SW 1271 (cell line): ENCODE results near the gene SUMO3.

Experiments used
- DNase-seq, 2 experiments: peaks; one replicate each; lab custom pipeline; 2025; lab: John Stamatoyannopoulos, UW

Gene SUMO3

DNA sequence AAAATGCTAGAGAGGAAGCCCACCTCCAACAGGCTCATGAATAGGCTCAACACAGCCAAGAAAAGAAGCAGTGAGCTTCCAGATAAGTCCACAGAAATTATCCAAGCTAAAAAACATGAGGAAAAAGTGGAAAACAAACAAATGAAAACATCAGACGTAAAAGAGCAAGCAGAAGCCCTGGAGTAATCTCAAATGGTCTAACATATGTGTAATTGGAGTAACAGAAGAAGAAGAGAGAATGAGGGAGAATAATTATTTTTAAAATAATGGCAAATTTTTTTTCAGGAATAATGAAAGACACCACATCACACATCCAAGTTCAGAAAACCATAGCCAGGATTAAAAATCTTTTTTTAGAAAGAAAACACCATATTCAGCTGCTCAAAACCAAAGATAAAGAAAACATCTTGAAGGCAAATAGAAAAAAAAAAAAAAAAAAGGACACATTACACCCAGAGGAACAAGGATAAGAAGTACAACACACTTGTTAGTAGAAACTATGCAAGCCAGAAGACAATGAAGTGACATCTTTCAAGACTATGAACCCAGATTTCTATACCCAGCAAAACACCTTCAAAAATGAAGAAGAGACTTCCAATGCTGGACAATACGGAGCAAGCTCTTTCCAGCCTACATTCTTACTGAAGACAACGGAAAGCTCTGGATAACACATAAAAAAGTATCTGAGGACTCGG, 10.6 kb upstream of the SUMO3 start:
- no peak for DNase-seq

DNA sequence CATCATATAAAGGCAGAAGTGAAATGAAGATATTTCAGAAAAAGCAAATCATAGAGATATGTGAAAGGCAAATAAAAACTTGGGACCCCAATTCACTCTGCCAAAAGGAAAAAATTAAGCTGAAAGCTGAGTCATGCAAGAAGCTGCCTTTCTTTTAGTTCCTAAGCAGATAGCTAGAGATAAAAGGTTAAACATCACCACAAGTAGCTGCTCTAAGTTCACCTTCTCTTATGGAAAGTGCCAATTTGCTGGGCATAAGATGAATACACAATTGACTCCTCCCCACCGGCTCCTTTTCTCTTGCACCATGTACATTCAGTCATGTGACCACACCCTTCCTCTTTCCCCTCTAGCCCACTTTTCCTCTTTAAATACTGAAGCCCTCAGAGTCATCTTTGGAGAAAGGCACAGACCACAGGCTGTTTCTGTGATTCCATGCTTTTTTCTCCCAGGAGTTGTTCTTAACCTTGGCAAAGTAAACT, 5.4 kb upstream of the SUMO3 start:
- no peak for DNase-seq

DNA sequence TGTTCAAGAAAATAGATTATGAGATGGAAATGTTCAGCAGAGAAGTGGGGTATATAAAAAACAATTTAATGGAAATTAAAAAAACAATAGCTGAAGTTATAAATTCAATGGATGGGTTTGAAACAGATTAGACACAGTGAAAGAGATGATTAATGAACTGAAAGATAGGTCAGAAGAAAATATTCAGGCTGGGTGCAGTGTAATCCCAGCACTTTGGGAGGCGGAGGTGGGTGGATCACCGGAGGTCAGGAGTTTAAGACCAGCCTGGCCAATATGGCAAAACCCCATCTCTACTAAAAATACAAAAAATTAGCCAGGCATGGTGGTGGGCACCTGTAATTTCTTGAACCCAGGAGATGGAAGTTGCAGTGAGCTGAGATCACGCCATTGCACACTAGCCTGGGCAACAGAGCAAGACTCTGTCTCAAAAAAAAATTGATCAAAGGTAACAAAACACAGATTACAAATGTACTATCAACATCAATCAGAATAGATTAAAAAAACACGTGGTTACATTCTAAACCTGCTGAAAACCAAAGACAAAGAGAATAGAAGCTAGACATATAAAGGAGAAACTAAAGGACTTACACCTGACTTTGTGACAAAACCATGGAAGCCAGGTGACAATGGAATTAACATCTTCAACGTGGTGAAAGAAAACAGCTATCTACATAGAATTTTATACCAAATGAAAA, 4.8 kb upstream of the SUMO3 start:
- DNase-seq, result peak in 1 of 2 experiments; percentile 5

- no peak for DNase-seq
These were observed 3.0 kb upstream of the SUMO3 start for GRCh38 chr21:44820851-44821250.

DNA sequence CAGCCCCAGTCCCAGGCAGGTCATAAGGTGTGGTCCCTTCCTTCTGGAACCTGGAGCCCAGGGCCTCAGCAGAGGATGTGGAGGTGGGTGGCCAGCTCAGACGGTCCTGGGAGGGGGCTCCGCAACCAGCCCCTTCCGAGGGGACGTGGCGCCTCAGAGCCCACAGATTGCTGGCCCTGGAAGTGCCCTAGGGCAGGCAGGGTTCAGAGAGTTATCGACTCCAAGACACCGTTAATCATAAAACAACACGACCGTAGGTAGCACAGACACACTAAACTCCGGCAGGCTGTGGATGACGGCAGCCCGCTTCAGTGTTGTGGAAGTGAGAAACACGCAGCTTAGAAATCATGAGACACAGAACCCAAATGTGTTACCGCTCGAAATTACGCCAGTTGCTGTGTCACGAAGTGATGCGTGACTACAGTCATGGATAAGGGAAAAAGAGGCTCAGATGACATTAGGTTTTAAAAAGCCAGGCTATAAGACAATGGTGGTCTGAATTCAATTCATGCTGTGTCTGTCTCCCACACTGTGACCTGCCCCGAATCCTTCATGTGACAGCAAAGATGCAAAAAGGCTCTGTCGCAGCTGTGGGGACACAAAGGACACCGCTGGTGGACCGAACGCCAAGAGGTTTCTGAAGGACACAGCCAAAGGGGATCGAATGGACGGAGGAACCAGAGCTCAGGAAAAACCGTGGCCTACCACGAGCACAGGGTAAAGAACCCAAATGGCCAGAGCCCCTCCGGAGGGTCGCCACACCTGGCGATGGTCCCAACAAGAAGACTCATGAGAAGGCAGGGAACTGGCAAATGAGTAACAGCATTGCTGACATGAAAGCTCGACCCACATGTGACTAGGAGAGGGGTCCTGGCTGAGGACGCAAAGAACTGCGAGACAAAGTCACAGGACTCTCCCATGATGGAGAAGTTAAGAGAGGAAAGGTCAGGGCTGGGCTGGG, 1.7 kb upstream of the SUMO3 start:
- no peak for DNase-seq

DNA sequence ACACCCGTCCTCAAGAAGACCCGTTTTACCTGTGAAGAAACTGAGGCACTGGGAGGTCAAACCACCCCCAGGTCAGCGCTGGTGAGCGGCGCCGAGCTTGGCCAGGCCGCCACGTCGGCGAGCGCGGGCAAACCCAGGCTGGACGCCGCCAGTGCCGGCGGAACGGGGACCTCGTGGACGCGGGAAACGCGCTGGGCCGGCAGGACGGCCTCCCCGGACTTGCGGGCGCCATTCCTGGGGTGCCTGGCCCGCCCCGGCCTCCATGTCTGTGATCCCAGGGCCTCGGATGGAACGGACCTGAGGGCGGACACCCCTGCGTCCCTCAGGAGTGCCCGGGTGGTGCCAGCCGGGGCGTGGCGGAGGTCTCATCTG, 764 bp upstream of the SUMO3 start:
- no peak for DNase-seq

DNA sequence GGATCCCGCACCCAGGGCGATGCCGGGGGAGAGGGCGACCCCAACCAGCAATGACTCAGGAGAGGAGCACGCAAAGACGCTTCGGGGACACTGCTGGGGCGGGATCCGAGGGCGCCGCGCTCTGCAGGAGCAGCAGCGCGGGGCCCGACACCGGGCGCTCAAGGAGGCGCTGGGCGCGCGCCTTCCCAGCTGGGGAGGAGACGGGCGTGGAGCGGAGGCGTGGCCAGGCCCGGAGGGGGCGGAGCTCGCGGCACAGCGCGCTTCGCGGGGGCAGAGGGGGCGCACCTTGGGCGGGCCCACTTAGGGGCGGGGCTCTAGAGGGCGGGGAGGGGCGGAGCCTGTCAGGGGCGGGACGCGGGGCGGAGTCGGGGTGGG, 369 bp downstream of the SUMO3 start:
- peak in 1 of 2 experiments; percentile 51 for DNase-seq

DNA sequence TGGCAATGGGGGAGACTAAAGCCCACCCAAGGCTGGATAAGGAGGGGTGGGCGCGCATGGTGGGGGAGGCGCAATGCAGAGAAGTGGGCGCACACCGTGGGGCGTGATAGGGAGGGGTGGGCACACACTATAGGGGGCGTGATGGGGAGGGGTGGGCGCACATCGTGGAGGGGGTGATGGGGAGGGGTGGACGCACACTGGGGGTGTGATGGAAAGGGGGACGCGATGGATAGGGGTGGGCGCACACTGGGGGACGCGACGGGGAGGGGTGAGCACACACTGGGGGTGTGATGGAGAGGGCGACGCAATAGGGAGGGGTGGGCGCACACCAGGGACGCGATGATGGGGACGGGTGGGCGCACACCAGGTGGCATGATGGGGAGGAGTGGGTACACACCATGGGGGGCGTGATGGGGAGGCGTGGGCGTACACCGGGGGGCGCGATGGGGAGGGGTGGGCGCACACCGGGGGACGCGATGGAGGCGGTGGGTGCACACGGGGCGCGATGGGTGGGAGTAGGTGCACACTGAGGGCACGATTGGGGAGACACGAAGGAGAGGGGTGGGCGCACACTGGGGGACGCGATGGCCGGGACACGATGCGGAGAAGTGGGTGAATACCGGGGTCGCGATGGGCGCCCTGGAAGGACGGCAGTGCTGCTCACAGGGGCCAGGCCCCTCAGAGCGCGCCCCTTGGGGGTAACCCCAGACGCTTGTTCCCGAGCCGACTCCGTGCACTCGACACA, 929 bp downstream of the SUMO3 start:
- no peak for DNase-seq

- no peak for DNase-seq
These were observed 1.8 kb downstream of the SUMO3 start for GRCh38 chr21:44815852-44816628.

DNA sequence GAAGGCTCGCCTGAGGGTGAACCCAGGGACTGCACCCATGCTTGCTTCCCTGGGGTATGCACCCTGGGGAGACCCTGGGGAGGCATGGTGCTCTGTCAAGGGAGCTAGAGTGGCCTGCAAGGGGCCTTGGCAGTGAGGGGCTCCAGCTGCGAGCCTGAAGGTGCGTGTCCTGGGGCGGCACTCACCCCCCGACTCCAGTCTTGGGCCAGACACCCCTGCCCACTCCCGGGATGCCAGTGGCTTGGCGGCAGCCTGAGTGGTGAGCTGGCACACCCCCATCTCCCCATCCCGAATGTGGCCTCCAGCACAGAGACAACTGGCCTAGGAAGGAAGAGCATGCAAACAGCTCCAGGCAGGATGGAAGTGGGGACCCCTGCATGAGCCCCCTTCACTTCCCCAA, 2.6 kb downstream of the SUMO3 start:
- no peak for DNase-seq

DNA sequence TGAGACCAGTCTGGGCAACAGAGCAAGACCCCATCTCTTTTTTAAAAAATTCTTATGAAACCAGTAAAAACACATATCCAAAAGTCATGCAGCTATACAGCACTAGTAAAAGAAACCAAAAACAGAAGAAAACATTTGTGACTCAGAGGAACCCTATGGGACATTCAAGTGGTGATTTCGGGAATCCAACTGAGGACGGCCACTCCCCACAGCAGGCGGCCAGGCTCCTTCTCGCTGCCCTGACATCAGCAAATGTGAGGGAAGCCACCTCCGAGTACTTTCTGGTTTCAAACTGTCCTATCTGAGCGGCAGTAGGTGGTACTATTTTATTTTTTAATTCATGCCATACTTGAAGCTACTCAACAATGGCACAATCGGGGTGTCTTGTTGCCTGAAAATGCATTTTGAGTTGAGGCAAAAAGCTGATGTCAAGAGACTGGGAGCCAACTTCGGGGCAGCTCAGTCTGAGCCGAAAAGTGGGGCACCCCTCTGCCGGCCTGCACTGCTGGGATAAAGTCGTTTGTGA, 3.3 kb downstream of the SUMO3 start:
- DNase-seq, result no peak

- DNase-seq, result no peak
These were observed 4.1 kb downstream of the SUMO3 start for GRCh38 chr21:44813727-44814126.

DNA sequence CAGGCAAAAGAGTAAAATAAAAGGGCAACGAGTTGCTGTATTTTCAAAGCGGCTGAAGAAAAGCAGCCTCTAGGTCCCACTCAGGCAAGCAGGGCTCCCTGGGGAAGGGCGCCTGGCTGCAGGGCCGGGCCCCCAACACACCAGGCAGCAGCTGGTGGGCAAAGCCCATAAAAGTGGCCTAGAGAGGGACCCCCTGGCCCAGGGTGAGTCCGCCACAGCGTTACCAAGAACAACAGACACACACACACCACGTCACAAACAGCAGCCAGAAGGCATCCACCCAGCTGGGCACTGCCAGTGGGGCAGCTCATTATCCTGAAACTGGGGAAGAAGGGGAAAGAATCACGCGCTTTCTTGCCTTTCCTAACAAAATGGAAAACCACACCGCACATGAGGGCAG, 4.7 kb downstream of the SUMO3 start:
- no peak for DNase-seq

GRCh38 chr21:44812640-44813039, 5.2 kb downstream of the SUMO3 start:
- no peak for DNase-seq

DNA sequence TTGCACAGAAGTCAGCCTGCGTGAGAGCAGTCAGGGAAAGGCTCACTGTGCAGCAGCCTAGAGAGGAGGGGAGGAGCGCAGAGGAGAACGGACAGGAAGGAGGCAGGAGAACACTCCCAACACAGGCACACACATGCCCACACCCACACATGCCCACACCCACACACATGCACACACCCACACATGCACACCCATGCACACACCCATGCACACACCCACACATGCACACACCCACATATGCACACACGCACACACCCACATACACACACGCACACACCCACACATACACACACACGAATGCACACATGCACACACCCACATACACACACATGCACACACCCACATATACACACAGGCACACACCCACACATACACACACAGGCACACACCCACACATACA, 7.1 kb downstream of the SUMO3 start:
- DNase-seq, result no peak

GRCh38 chr21:44805859-44806258, 12.0 kb downstream of the SUMO3 start:
- no peak for DNase-seq

- no peak for DNase-seq
These were observed 12.6 kb downstream of the SUMO3 start for GRCh38 chr21:44805226-44805625.

- DNase-seq, result no peak
These were observed 13.1 kb downstream of the SUMO3 start for GRCh38 chr21:44804762-44805161.

DNA sequence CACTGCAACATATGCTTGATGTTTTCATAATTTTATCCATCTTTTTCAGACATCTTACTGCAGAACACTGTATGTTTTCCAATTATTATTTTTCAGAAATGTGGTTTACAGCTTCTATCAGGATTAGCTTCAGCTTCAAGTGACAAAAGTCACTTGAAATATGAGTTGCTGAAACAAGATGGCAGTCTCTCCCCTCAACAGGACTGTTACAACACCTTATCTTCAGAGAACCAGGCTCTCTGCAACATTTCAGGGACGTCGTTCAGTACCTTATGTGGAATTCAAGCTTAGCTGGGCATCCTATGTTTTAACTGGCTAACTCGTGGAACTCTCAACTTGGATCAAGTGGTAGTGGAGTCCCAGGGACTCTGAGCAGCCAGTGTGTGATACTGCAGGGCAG, 14.2 kb downstream of the SUMO3 start:
- no peak for DNase-seq

DNA sequence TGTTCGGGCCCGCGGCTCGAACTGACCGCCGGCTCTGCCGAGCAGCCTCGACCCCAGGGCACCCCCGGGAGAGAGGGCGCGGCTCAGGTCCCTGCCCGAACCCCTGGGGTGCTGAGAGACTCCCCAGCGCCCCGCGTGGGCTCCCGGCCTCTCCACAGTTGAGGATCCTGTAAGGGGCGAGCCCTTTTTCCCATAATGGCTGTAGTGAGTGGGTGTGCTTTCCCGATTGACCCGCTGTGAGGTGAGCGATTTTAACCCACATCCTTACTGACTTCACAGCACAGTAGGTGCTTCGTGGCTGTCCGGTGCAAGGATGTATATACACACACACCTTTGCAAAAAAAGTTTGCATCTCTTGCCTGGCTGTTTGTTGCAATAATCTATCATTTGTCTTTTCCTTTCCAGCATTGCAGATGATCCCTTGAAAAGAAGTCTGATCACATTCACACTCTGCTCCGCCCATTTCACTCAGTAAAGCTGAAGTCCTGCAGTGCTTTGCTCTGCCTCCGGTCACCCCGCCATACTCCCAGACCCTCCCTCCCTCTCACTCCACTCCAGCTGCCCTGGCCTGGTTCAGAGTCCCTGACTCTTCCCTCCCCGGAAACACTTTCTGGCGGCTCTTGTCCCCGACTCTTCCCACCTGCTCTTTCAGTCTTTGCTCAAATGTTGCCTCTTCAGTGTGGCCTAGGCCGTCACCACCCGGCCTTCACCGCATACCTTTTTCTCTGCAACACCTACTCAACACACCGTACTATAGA, 15.3 kb downstream of the SUMO3 start:
- DNase-seq, result peak in 1 of 2 experiments; percentile 13
